Small intestine (tissue), 7 donors: ENCODE measurements around the gene RAB11FIP3. TPM values are rescaled to one million over a fixed set of nuclear protein-coding genes. Genes with fewer than 3 reads are reported as not detected.
"Not testable (repeated sequence)": the region's sequence is repeated elsewhere in the genome, so short reads cannot be mapped to it uniquely, and the experiment has no call there.

ENCODE experiments used
- DNase-seq, 2 donors: peaks; one replicate each; pipeline versions ENCODE4 v3.0.0 to v3.0.0-alpha.2; 2013
- FAIRE-seq: peaks from 2 replicates; lab custom pipeline; 2012; peaks lifted over from hg19 to GRCh38; lab: Jason Lieb, UNC
- H3K27ac ChIP-seq, 3 donors: one replicate each; pipeline ENCODE4 v1.5.1; 2013; ENCODE audit warnings: low read length in 2 of 3, mild to moderate bottlenecking in 2 of 3, control low read depth in 1 of 3, inconsistent platforms in 1 of 3, low read depth in 1 of 3, moderate library complexity in 1 of 3
- H3K27me3 ChIP-seq, 3 donors: one replicate each; pipeline ENCODE4 v1.6.1; 2013; ENCODE audit warnings: low read length in 3 of 3, inconsistent platforms in 1 of 3; ENCODE audit not compliant: control insufficient read depth in 3 of 3, insufficient read depth in 3 of 3
- H3K36me3 ChIP-seq, 3 donors: one replicate each; pipeline ENCODE4 v1.6.1; 2013; ENCODE audit warnings: low read length in 3 of 3, inconsistent platforms in 1 of 3, low read depth in 1 of 3, mild to moderate bottlenecking in 1 of 3, moderate library complexity in 1 of 3; ENCODE audit not compliant: control insufficient read depth in 3 of 3, insufficient read depth in 2 of 3
- H3K4me1 ChIP-seq, 3 donors: one replicate each; pipeline ENCODE4 v1.6.1; 2013; ENCODE audit warnings: low read length in 2 of 3, inconsistent platforms in 1 of 3, low read depth in 1 of 3, mild to moderate bottlenecking in 1 of 3, moderate library complexity in 1 of 3; ENCODE audit not compliant: control insufficient read depth in 3 of 3, insufficient read depth in 2 of 3
- H3K4me3 ChIP-seq, 3 donors: one replicate each; pipeline ENCODE4 v1.5.1; 2013; ENCODE audit warnings: low read length in 3 of 3, control low read depth in 1 of 3, inconsistent platforms in 1 of 3, low read depth in 1 of 3, mild to moderate bottlenecking in 1 of 3, moderate library complexity in 1 of 3
- H3K9me3 ChIP-seq, 2 donors: one replicate each; pipeline ENCODE4 v1.6.1; 2013; ENCODE audit warnings: low read depth in 1 of 2, low read length in 1 of 2; ENCODE audit not compliant: control insufficient read depth in 2 of 2, insufficient read depth in 1 of 2
- WGBS, 3 donors: extraction: QIAGEN DNeasy Blood & Tissue Kit; methylation state at CpG; one replicate each; pipeline ENCODE4 v1.1.7; 2013; 5-methylcytosine and 5-hydroxymethylcytosine counted together
- polyA plus RNA-seq, 4 donors: library from polyadenylated mRNA; stranded (reverse) in 3 of 4; unstranded in 1 of 4; fragments of 200-250 nt in 3 of 4; fragments of 120-200 nt in 1 of 4; gene quantifications; one replicate each; pipeline versions ENCODE4 v1.2.1 to v1.2.3, GENCODE V29; 2013
- donor health status: healthy with polysubstance abuse.
- donor health status: control.
- donor health status: control.
- donor health status: Bipolar disorder and iron deficiency.
- donor health status: healthy.

RAB11FIP3 gene
- polyA plus RNA-seq, 4 donors: 25.4 to 111 (median 37.2) TPM

DNA sequence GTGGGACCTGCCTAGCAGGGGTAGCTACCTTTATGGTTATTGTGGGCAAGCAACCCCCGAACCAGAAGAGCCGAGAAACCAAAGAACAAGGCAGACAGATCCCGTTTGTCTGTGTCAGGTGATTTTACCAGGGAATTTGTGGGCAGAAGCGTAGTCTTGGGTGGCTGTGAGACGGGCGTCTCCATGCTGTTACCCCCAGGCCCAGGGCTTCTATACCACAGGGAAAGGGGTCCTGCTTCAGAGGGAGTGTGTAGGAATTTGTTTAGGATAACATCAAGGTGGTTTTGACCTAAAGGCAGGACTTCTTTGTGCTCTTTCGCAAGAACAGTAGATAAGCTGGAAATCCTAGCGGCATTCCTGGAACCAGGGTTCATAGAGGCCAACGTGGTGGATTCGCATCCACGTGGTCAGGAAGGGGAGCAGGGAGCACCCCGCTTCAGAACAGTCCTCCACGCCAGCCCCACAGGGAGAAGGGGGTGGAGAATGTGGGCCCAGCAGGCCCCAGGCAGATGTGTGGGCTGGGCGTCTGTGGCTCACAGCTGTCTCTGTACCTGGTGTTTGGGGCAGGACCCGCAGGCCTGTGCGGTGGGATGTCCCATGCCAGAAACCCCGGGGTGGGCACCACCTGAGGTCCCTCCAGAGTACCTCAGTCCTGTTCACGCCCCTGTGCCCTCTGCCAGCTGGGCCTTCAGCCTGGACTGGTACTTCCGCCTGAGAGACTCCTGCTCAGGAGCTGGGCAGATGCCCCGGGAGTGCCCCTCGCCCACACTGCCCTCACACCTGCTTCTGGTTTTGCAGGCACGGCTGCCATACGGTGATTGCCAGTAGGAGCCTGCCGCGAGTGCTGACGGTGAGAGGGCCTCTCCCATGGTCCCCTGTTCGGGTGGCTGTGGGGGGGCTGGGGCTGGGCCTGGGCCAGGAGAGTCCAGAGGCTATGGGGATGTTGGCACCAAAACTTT is 19.6 kb upstream of the RAB11FIP3 start:
- FAIRE-seq: no peak
- peak overlapping the region in 1 of 3 donors; percentile 82 for H3K27ac ChIP-seq
- no peaks in the 10 kb centered on the region for H3K9me3 ChIP-seq
- 38 to 70% (median 51%) methylated on average over 26 to 27 of the region's 27 CpGs for WGBS, 3 donors
- no peaks in the 10 kb centered on the region for H3K27me3 ChIP-seq
- no peak overlapping the region for H3K4me3 ChIP-seq
- peaks cover under 1 to 26% (median 3%) of the 10 kb centered on the region in 3 donors for H3K4me1 ChIP-seq
- peak; percentile 50 to 89 for DNase-seq
- H3K36me3 ChIP-seq: peaks cover under 1 to 61% (median 2%) of the 10 kb centered on the region in 3 donors

DNA sequence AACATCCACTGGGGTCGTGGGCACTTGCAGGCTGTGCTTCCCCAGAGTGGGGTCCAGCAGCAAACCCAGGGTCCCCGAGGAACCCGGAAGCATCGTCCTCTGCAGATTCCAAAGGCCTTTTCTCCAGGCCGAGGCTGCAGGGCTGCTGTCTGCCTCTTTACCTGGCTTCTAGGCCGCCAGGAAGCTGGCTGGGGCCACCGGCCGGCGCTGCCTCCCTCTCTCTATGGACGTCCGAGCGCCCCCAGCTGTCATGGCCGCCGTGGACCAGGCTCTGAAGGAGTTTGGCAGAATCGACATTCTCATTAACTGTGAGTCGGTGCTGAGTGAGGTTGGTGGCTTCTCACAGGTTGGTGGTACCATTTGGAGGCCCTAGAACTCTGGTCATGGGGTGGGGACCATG is 18.2 kb upstream of the RAB11FIP3 start:
- DNase-seq (no peak), FAIRE-seq (no peak)
- no peak overlapping the region for H3K27ac ChIP-seq
- H3K4me1 ChIP-seq: peaks cover 0 to 26% (median 3%) of the 10 kb centered on the region in 3 donors
- H3K4me3 ChIP-seq: no peak overlapping the region
- no peaks in the 10 kb centered on the region for H3K9me3 ChIP-seq
- H3K27me3 ChIP-seq: no peaks in the 10 kb centered on the region
- peaks cover 4 to 75% (median 5%) of the 10 kb centered on the region in 3 donors for H3K36me3 ChIP-seq
- WGBS, 3 donors: 89% methylated on average over 16 of the region's 16 CpGs

DNA sequence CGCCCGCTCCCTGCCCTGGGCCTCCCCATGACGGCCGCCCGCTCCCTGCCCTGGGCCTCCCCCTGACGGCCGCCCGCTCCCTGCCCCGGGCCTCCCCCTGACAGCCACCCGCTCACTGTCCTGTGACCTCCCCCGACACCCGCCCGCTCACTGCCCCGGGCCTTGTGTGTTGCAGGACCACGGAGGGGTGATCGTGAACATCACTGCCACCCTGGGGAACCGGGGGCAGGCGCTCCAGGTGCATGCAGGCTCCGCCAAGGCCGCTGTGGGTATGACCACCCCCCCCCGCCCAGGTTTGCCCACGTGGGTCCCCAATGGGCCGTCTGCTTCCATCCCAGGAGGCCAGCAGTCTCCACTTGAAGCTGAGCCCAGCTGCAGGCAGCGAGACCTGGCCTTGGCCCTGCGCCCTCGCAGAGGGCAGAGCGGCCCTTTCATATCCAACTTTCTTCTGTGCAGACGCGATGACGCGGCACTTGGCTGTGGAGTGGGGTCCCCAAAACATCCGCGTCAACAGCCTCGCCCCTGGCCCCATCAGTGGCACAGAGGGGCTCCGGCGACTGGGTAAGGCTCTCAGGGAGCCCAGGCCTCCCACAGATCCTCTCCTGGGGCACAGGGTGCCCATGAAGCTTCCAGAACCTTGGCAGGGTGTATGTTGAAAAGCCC is 14.8 kb upstream of the RAB11FIP3 start:
- H3K36me3 ChIP-seq: peaks cover 4 to 68% (median 5%) of the 10 kb centered on the region in 3 donors
- H3K9me3 ChIP-seq: no peaks in the 10 kb centered on the region
- no peak overlapping the region for H3K27ac ChIP-seq
- 89 to 93% (median 91%) methylated on average over 31 to 36 of the region's 36 CpGs for WGBS, 3 donors
- H3K27me3 ChIP-seq: no peaks in the 10 kb centered on the region
- no peak overlapping the region for H3K4me3 ChIP-seq
- peaks cover 0 to 11% (median 0%) of the 10 kb centered on the region in 3 donors for H3K4me1 ChIP-seq
- FAIRE-seq (no peak), DNase-seq (no peak)

DNA sequence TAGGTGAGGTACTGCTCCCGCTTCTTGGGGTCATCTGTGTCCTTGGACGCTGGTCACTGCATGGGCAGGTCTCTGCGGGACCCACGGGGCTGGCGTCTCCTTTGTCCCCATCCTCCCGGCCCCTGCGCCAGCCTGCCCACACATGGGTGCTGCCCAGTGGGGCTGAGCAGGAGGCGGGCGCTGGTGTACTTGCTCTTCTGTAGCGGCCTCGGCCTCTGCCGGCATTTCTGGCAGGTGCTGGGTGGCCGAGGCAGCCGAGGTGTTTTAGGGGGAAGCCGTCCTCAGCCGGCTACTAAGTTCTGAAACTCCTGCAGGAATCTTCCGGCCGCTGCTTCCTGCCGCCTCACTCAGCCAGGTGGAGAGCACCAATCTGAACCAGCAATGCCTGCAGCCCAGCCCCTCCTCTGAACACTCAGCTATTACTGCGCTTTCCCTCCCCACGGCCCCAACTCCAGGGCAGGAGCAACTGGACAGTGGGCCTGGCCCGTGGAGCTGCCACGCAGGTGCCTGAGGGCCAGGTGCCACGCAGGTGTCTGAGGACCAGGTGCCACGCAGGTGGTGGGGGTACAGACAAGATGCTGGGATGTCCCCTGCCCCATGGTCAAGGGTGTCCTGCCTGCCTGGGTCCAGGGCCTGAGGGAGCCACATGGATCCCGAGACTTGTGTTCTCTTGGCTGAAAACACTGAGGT is 13.7 kb upstream of the RAB11FIP3 start:
- peaks cover 0 to 3% (median 0%) of the 10 kb centered on the region in 3 donors for H3K4me1 ChIP-seq
- FAIRE-seq (no peak), DNase-seq (no peak)
- no peak overlapping the region for H3K27ac ChIP-seq
- 90 to 95% (median 93%) methylated on average over 24 to 26 of the region's 26 CpGs for WGBS, 3 donors
- no peaks in the 10 kb centered on the region for H3K27me3 ChIP-seq
- H3K9me3 ChIP-seq: no peaks in the 10 kb centered on the region
- H3K4me3 ChIP-seq: no peak overlapping the region
- peaks cover 4 to 59% (median 5%) of the 10 kb centered on the region in 3 donors for H3K36me3 ChIP-seq

DNA sequence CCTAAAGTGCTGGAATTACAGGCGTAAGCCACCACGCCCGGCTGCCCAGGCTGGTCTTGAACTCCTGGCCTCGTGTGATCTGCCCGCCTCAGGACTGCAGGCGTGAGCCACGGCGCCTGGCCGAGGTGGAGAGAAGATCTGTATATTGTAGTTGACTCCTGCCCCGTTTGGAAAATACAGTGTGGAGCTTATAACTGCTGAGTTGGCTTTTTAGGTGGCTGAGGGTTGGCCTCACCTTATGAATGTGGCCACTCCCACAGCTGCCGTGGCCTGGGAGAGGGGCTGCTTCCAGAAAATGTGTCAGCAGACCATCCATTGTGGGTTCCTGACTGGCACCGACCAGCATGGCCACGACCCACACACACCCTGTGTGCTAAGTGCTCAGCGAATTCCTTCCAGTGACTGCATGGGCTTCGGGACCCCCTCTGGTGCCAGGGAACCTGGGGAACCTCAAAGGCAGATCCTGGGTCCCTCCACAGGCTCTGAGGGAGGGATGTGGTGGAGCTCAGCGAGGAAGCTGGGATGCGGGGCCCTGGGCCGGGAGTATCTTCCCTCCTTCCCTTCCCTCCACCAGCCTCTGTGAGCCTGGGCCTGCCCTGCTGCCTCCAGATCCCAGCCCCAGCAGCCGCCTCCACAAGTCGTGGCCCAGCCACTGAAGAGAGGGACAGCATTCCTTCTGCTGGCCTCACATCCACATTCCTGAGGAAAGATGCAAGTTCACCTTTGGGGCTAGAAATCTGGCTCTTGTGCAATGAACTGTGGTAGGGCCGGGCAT is 10.9 kb upstream of the RAB11FIP3 start:
- Histone ChIP-seq H3K36me3 (peaks cover 3 to 34% (median 4%) of the 10 kb centered on the region in 3 donors), H3K9me3 (no peaks in the 10 kb centered on the region), H3K4me3 (no peak overlapping the region), H3K27ac (no peak overlapping the region), H3K27me3 (no peaks in the 10 kb centered on the region), H3K4me1 (peaks cover 0 to 3% (median 0%) of the 10 kb centered on the region in 3 donors)
- DNase-seq (no peak), FAIRE-seq (no peak)
- 79 to 87% (median 82%) methylated on average over 21 of the region's 21 CpGs for WGBS, 3 donors

DNA sequence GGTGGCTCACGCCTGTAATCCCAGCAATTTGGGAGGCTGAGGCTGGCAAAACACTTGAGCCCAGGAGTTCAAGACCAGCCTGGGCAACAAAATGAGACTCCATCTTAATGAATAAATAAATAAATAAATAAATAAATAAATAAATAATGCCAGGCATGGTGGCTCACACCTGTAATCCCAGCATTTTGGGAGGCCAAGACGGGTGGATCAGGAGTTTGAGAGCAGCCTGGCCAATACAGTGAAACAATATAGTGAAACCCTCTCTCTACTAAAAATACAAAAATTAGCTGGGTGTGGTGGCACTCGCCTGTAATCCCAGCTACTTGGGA is 10.3 kb upstream of the RAB11FIP3 start:
- FAIRE-seq, H3K9me3 ChIP-seq, H3K27me3 ChIP-seq, H3K27ac ChIP-seq, H3K4me3 ChIP-seq, DNase-seq, H3K4me1 ChIP-seq: not testable (repeated sequence)
- peaks cover 3 to 28% (median 4%) of the 10 kb centered on the region in 3 donors for H3K36me3 ChIP-seq
- 93 to 100% (median 96%) methylated on average over 3 of the region's 3 CpGs for WGBS, 3 donors

DNA sequence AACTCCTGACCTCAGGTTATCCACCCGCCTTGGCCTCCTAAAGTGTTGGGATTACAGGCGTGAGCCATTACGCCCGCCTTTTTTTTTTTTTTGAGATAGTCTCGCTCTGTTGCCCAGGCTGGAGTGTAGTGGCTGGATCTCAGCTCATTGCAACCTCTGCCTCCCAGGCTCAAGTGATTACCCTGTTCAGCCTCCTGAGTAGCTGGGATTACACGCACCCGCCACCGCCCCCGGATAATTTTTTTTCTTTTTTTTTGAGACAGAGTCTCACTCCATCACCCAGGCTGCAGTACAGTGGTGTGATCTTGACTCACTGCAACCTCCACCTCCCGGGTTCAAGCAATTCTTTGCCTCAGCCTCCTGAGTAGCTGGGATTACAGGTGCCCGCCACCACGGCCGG is 3.3 kb upstream of the RAB11FIP3 start:
- not testable (repeated sequence) for FAIRE-seq, DNase-seq
- WGBS, 3 donors: 91 to 93% (median 93%) methylated on average over 12 to 13 of the region's 13 CpGs

More for the DNA sequence above, 3.3 kb upstream of the RAB11FIP3 start:
- H3K4me1 ChIP-seq: peaks cover 0 to 13% (median 0%) of the 10 kb centered on the region in 3 donors
- H3K4me3 ChIP-seq, H3K36me3 ChIP-seq, H3K27ac ChIP-seq, H3K9me3 ChIP-seq: not testable (repeated sequence)
- peaks cover 0 to 13% (median 0%) of the 10 kb centered on the region in 3 donors for H3K27me3 ChIP-seq
